Measurements from ENCODE around the gene MSI2. TPM values are rescaled to one million over a fixed set of nuclear protein-coding genes. Genes with fewer than 3 reads are reported as not detected.

Gene MSI2
- polyA plus RNA-seq, 1 of the 3 experiments (the other 2 are of a cell fraction): 24.1 TPM

DNA sequence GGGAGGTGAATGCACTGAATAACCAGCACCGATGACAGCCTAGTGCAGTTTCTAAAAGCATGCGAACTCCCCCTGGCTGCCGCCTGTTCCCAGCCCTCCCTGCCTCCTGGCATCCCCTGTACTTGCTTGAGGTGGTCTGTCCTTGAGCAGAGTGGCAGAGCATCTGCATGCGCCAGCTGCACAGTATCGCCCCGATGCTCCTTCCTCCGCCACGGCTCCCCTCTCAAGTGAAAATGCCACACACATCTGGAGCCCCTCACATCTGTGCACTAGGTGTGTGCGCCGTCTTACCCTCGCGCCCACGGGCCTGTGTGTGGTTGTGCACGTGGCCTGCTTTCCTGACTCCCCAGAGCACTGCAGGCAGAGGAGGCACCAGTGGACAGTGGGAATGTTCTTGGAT lies 376.9 kb downstream of the MSI2 start:
- H3K27me3 ChIP-seq (ENCODE audit: insufficient read depth): no peaks in the 10 kb centered on the region
- POLR2A ChIA-PET: interaction anchor here (1.1 kb wide), 1 partner anchor 10 kb away, joined by 3 read pairs; no protein-coding TSS in a partner anchor
- TF ChIP-seq, protein P1, sequence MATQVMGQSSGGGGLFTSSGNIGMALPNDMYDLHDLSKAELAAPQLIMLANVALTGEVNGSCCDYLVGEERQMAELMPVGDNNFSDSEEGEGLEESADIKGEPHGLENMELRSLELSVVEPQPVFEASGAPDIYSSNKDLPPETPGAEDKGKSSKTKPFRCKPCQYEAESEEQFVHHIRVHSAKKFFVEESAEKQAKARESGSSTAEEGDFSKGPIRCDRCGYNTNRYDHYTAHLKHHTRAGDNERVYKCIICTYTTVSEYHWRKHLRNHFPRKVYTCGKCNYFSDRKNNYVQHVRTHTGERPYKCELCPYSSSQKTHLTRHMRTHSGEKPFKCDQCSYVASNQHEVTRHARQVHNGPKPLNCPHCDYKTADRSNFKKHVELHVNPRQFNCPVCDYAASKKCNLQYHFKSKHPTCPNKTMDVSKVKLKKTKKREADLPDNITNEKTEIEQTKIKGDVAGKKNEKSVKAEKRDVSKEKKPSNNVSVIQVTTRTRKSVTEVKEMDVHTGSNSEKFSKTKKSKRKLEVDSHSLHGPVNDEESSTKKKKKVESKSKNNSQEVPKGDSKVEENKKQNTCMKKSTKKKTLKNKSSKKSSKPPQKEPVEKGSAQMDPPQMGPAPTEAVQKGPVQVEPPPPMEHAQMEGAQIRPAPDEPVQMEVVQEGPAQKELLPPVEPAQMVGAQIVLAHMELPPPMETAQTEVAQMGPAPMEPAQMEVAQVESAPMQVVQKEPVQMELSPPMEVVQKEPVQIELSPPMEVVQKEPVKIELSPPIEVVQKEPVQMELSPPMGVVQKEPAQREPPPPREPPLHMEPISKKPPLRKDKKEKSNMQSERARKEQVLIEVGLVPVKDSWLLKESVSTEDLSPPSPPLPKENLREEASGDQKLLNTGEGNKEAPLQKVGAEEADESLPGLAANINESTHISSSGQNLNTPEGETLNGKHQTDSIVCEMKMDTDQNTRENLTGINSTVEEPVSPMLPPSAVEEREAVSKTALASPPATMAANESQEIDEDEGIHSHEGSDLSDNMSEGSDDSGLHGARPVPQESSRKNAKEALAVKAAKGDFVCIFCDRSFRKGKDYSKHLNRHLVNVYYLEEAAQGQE (IDR thresholded peaks at IDR 0.05; ENCODE audit: low read depth, low read length): no peak
- TF ChIP-seq, protein P2, sequence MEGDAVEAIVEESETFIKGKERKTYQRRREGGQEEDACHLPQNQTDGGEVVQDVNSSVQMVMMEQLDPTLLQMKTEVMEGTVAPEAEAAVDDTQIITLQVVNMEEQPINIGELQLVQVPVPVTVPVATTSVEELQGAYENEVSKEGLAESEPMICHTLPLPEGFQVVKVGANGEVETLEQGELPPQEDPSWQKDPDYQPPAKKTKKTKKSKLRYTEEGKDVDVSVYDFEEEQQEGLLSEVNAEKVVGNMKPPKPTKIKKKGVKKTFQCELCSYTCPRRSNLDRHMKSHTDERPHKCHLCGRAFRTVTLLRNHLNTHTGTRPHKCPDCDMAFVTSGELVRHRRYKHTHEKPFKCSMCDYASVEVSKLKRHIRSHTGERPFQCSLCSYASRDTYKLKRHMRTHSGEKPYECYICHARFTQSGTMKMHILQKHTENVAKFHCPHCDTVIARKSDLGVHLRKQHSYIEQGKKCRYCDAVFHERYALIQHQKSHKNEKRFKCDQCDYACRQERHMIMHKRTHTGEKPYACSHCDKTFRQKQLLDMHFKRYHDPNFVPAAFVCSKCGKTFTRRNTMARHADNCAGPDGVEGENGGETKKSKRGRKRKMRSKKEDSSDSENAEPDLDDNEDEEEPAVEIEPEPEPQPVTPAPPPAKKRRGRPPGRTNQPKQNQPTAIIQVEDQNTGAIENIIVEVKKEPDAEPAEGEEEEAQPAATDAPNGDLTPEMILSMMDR (IDR thresholded peaks at IDR 0.05): no peak
- no peak for TF ChIP-seq POLR2AphosphoS5 (IDR thresholded peaks at IDR 0.05; ENCODE audit: low read depth, low read length)
- no peak for TF ChIP-seq EP300 (IDR thresholded peaks at IDR 0.05; ENCODE audit: borderline replicate concordance in 1 of 2, low read depth in 1 of 2, low read length in 1 of 2)
- TF ChIP-seq SIN3A (IDR thresholded peaks at IDR 0.05; ENCODE audit: borderline replicate concordance, low read depth, low read length): no peak
- TF ChIP-seq, protein P3, sequence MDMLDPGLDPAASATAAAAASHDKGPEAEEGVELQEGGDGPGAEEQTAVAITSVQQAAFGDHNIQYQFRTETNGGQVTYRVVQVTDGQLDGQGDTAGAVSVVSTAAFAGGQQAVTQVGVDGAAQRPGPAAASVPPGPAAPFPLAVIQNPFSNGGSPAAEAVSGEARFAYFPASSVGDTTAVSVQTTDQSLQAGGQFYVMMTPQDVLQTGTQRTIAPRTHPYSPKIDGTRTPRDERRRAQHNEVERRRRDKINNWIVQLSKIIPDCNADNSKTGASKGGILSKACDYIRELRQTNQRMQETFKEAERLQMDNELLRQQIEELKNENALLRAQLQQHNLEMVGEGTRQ (IDR thresholded peaks at IDR 0.05; ENCODE audit: borderline replicate concordance, low read depth, low read length): no peak
- TF ChIP-seq, protein P4, sequence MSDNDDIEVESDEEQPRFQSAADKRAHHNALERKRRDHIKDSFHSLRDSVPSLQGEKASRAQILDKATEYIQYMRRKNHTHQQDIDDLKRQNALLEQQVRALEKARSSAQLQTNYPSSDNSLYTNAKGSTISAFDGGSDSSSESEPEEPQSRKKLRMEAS (IDR thresholded peaks at IDR 0.05; ENCODE audit: low read depth): no peak
- no peak for TF ChIP-seq GABPA (IDR thresholded peaks at IDR 0.05; ENCODE audit: low read depth)
- TF ChIP-seq GATA2 (CRISPR knock-in tag; IDR thresholded peaks at IDR 0.05): no peak
- TF ChIP-seq RXRA (IDR thresholded peaks at IDR 0.05; ENCODE audit: borderline replicate concordance, low read depth): no peak
- TF ChIP-seq FOSL2 (IDR thresholded peaks at IDR 0.05; ENCODE audit: borderline replicate concordance, low read depth): no peak
- H2AFZ ChIP-seq (ENCODE audit: low read depth): no peak overlapping the region
- WGBS (ENCODE audit: low lambda C conversion rate): 89% methylated on average over 14 of the region's 14 CpGs
- no peaks in the 10 kb centered on the region for H4K20me1 ChIP-seq (ENCODE audit: insufficient read depth)
- no peak for DNase-seq
- no peak overlapping the region for H3K4me3 ChIP-seq (ENCODE audit: low read depth in 2 of 2, low read length in 1 of 2)
- no peak overlapping the region for H3K9ac ChIP-seq
- H3K9me2 ChIP-seq: no peaks in the 10 kb centered on the region
- CTCF ChIA-PET: interaction anchor here (1.8 kb wide), 1 partner anchor 38 kb away, joined by 6 read pairs; no protein-coding TSS in a partner anchor
- peaks cover 0 to 11% of the 10 kb centered on the region in 2 experiments for H3K36me3 ChIP-seq (replicated peaks in 1 of 2; ENCODE audit: control insufficient read depth in 1 of 2, insufficient read depth in 2 of 2, low read length in 1 of 2)
- peaks cover 0 to 22% of the 10 kb centered on the region in 2 experiments; a peak in 1 of 4 replicates for H3K4me1 ChIP-seq (ENCODE audit: control insufficient read depth in 1 of 2, insufficient read depth in 2 of 2, low read depth in 1 of 2, low read length in 1 of 2)
- peak overlapping the region in 1 of 2 experiments; percentile 37; a peak in 1 of 4 replicates for H3K27ac ChIP-seq (ENCODE audit: low read depth in 2 of 2, low read length in 1 of 2)
- no peak overlapping the region for H3K4me2 ChIP-seq
- H3F3A ChIP-seq (replicated peaks; ENCODE audit: insufficient read depth): no peaks in the 10 kb centered on the region
- H3K79me2 ChIP-seq (ENCODE audit: insufficient read depth): no peaks in the 10 kb centered on the region
- H3K9me3 ChIP-seq: no peaks in the 10 kb centered on the region
